Thyroid gland (tissue), 4 donors: ENCODE measurements around the gene KRT23. TPM values are rescaled to one million over a fixed set of nuclear protein-coding genes. Genes with fewer than 3 reads are reported as not detected.

Experiments used
- DNase-seq, 2 donors: peaks; one replicate each; pipeline ENCODE4 v3.0.0-alpha.2; 2019
- H3K27ac ChIP-seq, 3 donors: fragments of 200-600 bp; sonication (generic); 1 replicate in 2 of 3; 2 replicates in 1 of 3; pipeline ENCODE4 v1.5.1; 2016 to 2019; ENCODE audit warnings: mild to moderate bottlenecking in 1 of 3, moderate library complexity in 1 of 3
- H3K27me3 ChIP-seq: fragments of 200-600 bp; sonication (generic); one replicate; pipeline ENCODE4 v1.5.1; 2019
- H3K36me3 ChIP-seq, 2 donors: fragments of 200-600 bp; sonication (generic); one replicate each; pipeline ENCODE4 v1.5.1; 2016 to 2019
- H3K4me1 ChIP-seq, 2 donors: fragments of 200-600 bp; sonication (generic); one replicate each; pipeline ENCODE4 v1.5.1; 2017 to 2019
- H3K4me3 ChIP-seq, 3 donors: fragments of 200-600 bp; sonication (generic); replicated peaks in 1 of 3; 1 replicate in 2 of 3; 2 replicates in 1 of 3; pipeline ENCODE4 v1.5.1; 2016; ENCODE audit warnings: mild to moderate bottlenecking in 1 of 3
- H3K9me3 ChIP-seq: fragments of 200-600 bp; sonication (generic); one replicate; pipeline ENCODE4 v1.5.1; 2017
- POLR2A ChIP-seq, 2 donors: fragments of 450-650 bp; IDR thresholded peaks; one replicate each; pipeline ENCODE4 v1.6.1; 2017; ENCODE audit warnings: antibody characterized with exemption in 2 of 2, mild to moderate bottlenecking in 2 of 2, moderate library complexity in 1 of 2
- WGBS, 2 donors: methylation state at CpG; one replicate each; pipeline ENCODE4 v1.1.5; 2017; 5-methylcytosine and 5-hydroxymethylcytosine counted together
- intact Hi-C: fragments of 100-400 bp; cut with DNase I; formaldehyde crosslinking; loops from one replicate; pipeline ENCODE4 v1.15.1; 2023
- total RNA-seq, 4 donors: library from RNA; depleted of rRNA; stranded (reverse); fragments of >200 nt; gene quantifications; one replicate each; pipeline ENCODE4 v1.2.3, GENCODE V29; 2016
- TF ChIP-seq, protein P1 (sequence below), 6 experiments: fragments of 200-600 bp in 3 of 6; fragments of 450-650 bp in 3 of 6; sonication (generic) in 3 of 6; IDR thresholded peaks; one replicate each; pipeline ENCODE4 v1.5.1; 2016 to 2019; ENCODE audit warnings: antibody characterized with exemption in 6 of 6, mild to moderate bottlenecking in 2 of 6, inconsistent platforms in 1 of 6, moderate library complexity in 1 of 6

Gene KRT23
- total RNA-seq, 4 donors from 2014 or later: 4.6 TPM; not detected in 3

DNA sequence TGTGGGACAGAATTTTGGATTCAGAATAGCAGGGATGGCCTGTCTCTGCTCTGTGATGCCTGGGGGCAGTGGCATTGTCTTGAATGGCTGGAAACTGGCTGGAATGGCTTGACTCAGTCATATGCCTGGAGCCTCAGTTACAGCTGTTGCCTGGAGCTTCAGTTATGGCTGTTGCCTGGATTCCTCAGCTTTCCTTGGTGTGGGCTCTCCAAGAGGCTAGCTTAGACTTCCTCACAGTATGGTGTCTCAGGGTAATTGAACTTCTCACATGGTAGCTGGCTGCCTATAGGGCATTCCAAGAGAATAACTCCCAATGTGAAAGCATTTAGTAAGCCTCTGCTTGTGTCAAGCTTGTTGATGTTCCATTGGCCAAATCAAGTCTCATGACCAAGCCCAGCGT, 21.1 kb downstream of the KRT23 start:
- intact Hi-C loops: no loop called here
- Histone ChIP-seq H3K27me3 (no peaks in the 10 kb centered on the region), H3K4me3 (no peak overlapping the region), H3K4me1 (no peaks in the 10 kb centered on the region), H3K9me3 (no peaks in the 10 kb centered on the region), H3K27ac (no peak overlapping the region), H3K36me3 (no peaks in the 10 kb centered on the region)
- no peak for DNase-seq
- no peak for TF ChIP-seq POLR2A (IDR thresholded peaks at IDR 0.05)
- TF ChIP-seq, protein P1, sequence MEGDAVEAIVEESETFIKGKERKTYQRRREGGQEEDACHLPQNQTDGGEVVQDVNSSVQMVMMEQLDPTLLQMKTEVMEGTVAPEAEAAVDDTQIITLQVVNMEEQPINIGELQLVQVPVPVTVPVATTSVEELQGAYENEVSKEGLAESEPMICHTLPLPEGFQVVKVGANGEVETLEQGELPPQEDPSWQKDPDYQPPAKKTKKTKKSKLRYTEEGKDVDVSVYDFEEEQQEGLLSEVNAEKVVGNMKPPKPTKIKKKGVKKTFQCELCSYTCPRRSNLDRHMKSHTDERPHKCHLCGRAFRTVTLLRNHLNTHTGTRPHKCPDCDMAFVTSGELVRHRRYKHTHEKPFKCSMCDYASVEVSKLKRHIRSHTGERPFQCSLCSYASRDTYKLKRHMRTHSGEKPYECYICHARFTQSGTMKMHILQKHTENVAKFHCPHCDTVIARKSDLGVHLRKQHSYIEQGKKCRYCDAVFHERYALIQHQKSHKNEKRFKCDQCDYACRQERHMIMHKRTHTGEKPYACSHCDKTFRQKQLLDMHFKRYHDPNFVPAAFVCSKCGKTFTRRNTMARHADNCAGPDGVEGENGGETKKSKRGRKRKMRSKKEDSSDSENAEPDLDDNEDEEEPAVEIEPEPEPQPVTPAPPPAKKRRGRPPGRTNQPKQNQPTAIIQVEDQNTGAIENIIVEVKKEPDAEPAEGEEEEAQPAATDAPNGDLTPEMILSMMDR (IDR thresholded peaks at IDR 0.05): no peak
- WGBS, 2 donors: 54 to 64% methylated on average over 1 of the region's 1 CpG

GRCh38 chr17:40915721-40916256, 21.7 kb downstream of the KRT23 start:
- H3K4me3 ChIP-seq: no peak overlapping the region
- no peak for DNase-seq
- H3K36me3 ChIP-seq: no peaks in the 10 kb centered on the region
- H3K9me3 ChIP-seq: no peaks in the 10 kb centered on the region
- no peaks in the 10 kb centered on the region for H3K4me1 ChIP-seq
- H3K27ac ChIP-seq: no peak overlapping the region
- WGBS, 2 donors: 71 to 76% methylated on average over 2 of the region's 2 CpGs
- no peak for TF ChIP-seq POLR2A (IDR thresholded peaks at IDR 0.05)
- TF ChIP-seq, protein P1 (IDR thresholded peaks at IDR 0.05): no peak
- intact Hi-C loops: no loop called here
- no peaks in the 10 kb centered on the region for H3K27me3 ChIP-seq

GRCh38 chr17:40915199-40915661, 22.2 kb downstream of the KRT23 start:
- 66 to 84% methylated on average over 3 of the region's 3 CpGs for WGBS, 2 donors
- Histone ChIP-seq H3K36me3 (no peaks in the 10 kb centered on the region), H3K4me1 (no peaks in the 10 kb centered on the region), H3K27me3 (no peaks in the 10 kb centered on the region), H3K4me3 (no peak overlapping the region), H3K9me3 (no peaks in the 10 kb centered on the region), H3K27ac (no peak overlapping the region)
- no peak for DNase-seq
- TF ChIP-seq, protein P1 (IDR thresholded peaks at IDR 0.05): no peak
- no peak for TF ChIP-seq POLR2A (IDR thresholded peaks at IDR 0.05)
- intact Hi-C loops: no loop called here

GRCh38 chr17:40914075-40914855, 23.2 kb downstream of the KRT23 start:
- no peaks in the 10 kb centered on the region for H3K9me3 ChIP-seq
- DNase-seq: no peak
- no peaks in the 10 kb centered on the region for H3K36me3 ChIP-seq
- no peak overlapping the region for H3K27ac ChIP-seq
- no peak overlapping the region for H3K4me3 ChIP-seq
- 78 to 84% methylated on average over 3 of the region's 3 CpGs for WGBS, 2 donors
- TF ChIP-seq, protein P1 (IDR thresholded peaks at IDR 0.05): no peak
- TF ChIP-seq POLR2A (IDR thresholded peaks at IDR 0.05): no peak
- H3K4me1 ChIP-seq: peaks cover 0 to 6% of the 10 kb centered on the region in 2 donors
- intact Hi-C loops: loop anchor here (5.0 kb wide), 1 partner anchor 633 kb away; no protein-coding TSS in a partner anchor
- no peaks in the 10 kb centered on the region for H3K27me3 ChIP-seq
